ENCODE data around the gene GLRA1.

GLRA1 gene

DNA sequence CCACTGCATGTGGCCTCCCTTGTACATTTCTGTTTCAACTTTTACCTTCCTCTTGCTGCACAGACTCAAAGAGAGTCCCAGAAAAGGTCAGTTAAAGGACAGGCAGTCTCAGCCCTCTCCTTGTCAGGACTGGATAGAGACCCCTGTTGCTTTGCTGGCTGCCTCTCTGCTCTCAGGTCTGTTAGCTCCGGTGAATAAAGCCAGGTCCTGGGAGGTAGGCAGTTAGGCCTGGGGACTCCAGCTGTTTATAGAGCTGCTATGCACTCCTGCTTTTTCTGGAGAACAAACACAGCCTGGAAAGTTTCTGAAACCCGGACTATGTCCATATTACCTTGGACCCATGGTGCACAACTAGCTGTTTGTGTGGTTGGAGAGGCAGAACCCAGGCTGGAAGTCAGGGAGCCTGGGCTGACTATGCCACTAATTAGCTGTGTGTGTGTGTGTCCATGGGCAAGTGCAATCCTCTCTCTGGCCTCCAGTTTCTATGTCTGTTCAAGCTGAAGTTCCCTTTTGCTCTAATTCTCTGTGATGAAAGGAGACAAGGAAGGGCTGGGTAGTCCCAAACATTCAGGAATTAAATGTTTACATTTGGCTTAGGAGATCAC lies 42.9 kb downstream of the GLRA1 start:
- no peak for DNase-seq (ENCODE audit: low read depth)
- H3K4me3 ChIP-seq (ENCODE audit: control insufficient read depth, low read depth, low read length) = no peak overlapping the region
- TF ChIP-seq, protein P1, sequence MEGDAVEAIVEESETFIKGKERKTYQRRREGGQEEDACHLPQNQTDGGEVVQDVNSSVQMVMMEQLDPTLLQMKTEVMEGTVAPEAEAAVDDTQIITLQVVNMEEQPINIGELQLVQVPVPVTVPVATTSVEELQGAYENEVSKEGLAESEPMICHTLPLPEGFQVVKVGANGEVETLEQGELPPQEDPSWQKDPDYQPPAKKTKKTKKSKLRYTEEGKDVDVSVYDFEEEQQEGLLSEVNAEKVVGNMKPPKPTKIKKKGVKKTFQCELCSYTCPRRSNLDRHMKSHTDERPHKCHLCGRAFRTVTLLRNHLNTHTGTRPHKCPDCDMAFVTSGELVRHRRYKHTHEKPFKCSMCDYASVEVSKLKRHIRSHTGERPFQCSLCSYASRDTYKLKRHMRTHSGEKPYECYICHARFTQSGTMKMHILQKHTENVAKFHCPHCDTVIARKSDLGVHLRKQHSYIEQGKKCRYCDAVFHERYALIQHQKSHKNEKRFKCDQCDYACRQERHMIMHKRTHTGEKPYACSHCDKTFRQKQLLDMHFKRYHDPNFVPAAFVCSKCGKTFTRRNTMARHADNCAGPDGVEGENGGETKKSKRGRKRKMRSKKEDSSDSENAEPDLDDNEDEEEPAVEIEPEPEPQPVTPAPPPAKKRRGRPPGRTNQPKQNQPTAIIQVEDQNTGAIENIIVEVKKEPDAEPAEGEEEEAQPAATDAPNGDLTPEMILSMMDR (conservative IDR thresholded peaks at IDR 0.05; ENCODE audit: control insufficient read depth, insufficient read depth, low read depth, low read length) = no peak

DNA sequence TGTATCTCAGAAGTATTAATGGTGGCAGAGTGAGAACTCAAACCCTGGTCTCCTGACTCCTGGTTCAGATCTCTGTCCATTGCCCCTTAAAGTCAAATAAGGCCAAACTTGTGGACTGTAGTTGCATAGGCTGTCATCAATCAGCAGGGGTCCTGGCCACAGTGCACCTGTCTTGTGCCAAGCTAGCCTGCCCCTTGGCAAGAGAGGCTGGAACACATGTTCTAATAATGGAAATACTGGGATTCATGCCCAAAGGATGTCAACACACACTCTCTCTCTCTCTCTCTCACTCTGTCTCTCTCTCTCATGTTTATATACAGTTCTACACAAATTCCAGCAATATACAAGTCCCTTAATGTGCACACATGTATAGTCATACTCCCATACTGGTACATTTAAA lies 44.3 kb downstream of the GLRA1 start:
- TF ChIP-seq, protein P1 (conservative IDR thresholded peaks at IDR 0.05; ENCODE audit: control insufficient read depth, insufficient read depth, low read depth, low read length) = no peak
- DNase-seq (ENCODE audit: low read depth) = no peak
- H3K4me3 ChIP-seq (ENCODE audit: control insufficient read depth, low read depth, low read length) = no peak overlapping the region

DNA sequence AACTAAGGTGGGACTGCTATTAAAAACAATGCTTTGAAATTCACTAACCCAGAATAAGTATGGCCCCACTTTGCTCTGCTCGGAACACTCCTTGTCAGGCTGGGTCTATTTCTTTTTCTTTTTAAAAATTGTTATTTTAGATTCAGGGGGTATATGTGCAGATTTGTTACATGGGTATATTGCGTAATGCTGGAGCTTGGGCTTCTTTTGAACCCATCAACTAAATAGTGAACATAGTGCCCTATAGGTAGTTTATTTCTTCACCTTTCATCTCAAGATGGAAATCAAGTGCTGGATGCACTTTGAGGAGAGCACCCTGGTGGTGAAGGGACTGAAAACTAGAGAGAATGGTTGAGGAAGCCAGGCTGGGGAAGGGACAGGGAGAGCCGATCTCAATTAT lies 51.0 kb downstream of the GLRA1 start:
- TF ChIP-seq, protein P1 (conservative IDR thresholded peaks at IDR 0.05; ENCODE audit: control insufficient read depth, insufficient read depth, low read depth, low read length) = no peak
- no peak overlapping the region for H3K4me3 ChIP-seq (ENCODE audit: control insufficient read depth, low read depth, low read length)
- no peak for DNase-seq (ENCODE audit: low read depth)

DNA sequence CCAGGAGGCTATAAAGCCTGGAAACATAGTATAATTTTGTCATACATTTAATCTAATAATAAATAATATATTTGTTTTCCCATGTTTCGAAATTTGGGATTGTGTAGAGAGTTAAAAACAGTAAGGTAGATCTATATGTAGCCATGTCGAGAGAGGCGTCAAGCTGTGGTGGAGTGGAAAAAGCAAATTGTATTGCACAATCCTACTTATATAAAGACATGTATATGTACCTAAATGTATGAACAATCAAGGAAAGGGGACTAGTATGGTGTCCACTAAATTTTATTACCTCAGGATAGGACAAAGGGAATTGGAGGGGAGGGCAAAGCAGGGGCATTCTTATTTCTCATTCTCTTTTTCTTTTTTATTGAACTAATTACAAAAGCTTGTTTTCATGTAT lies 52.0 kb downstream of the GLRA1 start:
- TF ChIP-seq, protein P1 (conservative IDR thresholded peaks at IDR 0.05; ENCODE audit: control insufficient read depth, insufficient read depth, low read depth, low read length) = no peak
- no peak for DNase-seq (ENCODE audit: low read depth)
- no peak overlapping the region for H3K4me3 ChIP-seq (ENCODE audit: control insufficient read depth, low read depth, low read length)

DNA sequence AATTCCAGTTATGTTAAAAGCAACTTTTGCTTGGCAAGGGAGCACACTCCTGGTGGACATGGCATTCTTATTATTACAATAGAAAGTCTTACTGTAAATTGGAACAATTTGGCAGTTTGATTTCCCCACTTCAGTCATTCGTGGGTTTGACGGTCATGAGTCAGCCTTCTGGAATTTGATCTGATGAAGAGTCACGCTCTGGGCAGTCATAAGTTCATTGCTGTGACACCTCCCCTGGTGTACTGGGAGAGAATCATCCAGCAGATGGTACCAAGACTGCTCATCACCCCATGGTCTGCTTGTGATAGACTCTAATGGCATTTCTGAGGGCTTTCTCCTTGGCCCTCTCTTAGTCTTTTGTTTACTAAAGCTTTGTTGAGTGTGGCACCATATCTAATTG lies 53.8 kb downstream of the GLRA1 start:
- no peak overlapping the region for H3K4me3 ChIP-seq (ENCODE audit: control insufficient read depth, low read depth, low read length)
- DNase-seq (ENCODE audit: low read depth) = peak; percentile 59
- TF ChIP-seq, protein P1 (conservative IDR thresholded peaks at IDR 0.05; ENCODE audit: control insufficient read depth, insufficient read depth, low read depth, low read length) = no peak

DNA sequence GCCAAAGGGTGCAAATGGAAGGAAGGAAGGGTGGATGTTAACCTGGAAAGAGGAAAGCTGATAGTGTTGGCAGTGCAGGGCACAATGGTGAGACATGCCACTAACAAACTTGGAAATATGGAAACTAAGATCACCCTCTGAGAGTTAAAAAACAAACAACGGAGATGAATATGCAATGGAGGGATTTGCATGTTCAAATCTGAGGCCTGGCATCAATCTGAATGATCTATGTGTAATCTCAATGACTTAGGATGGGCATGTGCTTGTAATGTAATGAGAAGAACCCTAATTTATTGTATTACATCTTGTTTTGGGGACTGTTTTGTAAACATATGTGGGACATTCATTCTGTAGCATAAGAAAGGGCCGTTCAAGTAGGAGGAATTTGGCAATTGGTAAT lies 54.4 kb downstream of the GLRA1 start:
- TF ChIP-seq, protein P1 (conservative IDR thresholded peaks at IDR 0.05; ENCODE audit: control insufficient read depth, insufficient read depth, low read depth, low read length) = no peak
- no peak overlapping the region for H3K4me3 ChIP-seq (ENCODE audit: control insufficient read depth, low read depth, low read length)
- DNase-seq (ENCODE audit: low read depth) = no peak

DNA sequence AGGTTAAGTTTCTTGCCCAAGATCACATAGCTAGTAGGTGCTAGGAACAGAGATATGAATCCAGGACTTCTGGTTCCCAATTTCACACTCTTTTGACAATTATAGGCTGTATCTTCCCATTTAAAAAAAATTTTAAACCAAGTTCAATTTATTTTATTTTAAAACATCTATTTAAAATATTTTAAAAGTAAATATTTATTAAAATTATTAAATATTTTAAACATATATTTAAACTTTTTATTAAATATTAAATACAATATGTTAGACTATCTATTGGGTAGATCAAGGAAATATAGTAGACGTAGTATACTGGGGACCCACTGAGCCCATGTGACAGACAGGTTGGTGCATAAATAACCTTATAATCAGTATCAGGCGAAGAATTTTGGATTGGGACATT lies 54.8 kb downstream of the GLRA1 start:
- TF ChIP-seq, protein P1 (conservative IDR thresholded peaks at IDR 0.05; ENCODE audit: control insufficient read depth, insufficient read depth, low read depth, low read length) = no peak
- no peak for DNase-seq (ENCODE audit: low read depth)
- no peak overlapping the region for H3K4me3 ChIP-seq (ENCODE audit: control insufficient read depth, low read depth, low read length)

All from fibroblast of mammary gland (primary cell).